C1 segment of cervical spinal cord (tissue), 14 donors: ENCODE measurements around the gene ESYT3.

ENCODE experiments used
- DNase-seq, 14 donors: peaks; one replicate each; lab custom pipeline; 2025; lab: John Stamatoyannopoulos, UW

Gene ESYT3, protein sequence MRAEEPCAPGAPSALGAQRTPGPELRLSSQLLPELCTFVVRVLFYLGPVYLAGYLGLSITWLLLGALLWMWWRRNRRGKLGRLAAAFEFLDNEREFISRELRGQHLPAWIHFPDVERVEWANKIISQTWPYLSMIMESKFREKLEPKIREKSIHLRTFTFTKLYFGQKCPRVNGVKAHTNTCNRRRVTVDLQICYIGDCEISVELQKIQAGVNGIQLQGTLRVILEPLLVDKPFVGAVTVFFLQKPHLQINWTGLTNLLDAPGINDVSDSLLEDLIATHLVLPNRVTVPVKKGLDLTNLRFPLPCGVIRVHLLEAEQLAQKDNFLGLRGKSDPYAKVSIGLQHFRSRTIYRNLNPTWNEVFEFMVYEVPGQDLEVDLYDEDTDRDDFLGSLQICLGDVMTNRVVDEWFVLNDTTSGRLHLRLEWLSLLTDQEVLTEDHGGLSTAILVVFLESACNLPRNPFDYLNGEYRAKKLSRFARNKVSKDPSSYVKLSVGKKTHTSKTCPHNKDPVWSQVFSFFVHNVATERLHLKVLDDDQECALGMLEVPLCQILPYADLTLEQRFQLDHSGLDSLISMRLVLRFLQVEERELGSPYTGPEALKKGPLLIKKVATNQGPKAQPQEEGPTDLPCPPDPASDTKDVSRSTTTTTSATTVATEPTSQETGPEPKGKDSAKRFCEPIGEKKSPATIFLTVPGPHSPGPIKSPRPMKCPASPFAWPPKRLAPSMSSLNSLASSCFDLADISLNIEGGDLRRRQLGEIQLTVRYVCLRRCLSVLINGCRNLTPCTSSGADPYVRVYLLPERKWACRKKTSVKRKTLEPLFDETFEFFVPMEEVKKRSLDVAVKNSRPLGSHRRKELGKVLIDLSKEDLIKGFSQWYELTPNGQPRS

DNA sequence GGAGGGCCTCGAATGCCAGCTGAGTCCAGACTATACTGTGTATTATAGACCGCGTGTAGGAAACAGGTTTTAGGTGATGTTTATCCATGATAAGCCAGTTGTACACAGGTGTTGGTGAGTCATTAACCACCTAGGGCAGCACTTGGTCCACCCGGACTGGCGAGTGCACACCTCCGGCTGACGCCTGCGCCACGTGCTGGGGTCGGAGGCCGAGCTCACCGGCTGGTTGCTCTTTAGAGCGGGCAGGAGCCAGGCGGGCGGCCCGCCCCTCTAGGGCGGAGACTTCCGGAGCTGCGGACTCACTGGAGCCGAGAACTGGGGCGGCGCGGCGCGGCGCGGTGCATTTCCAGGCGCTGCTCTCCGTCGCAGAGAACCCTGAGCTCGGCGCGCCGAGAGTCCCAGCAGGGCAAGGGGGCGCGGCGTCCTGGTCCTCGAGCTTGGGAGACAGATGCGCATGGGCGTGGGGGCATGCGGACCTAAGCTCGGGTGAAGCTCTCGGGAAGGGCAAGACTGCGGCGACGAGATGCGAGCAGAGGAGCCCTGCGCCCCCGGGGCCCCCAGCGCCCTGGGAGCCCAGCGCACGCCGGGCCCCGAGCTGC is at the start of gene ESYT3:
TSS of gene ESYT3 (plus strand) at position 341 of the 599 bp plus-strand sequence. CDS start at position 524, 183 bp downstream.
- peak in 3 of 14 donors; percentile 21 to 49 (median 34) for DNase-seq

DNA sequence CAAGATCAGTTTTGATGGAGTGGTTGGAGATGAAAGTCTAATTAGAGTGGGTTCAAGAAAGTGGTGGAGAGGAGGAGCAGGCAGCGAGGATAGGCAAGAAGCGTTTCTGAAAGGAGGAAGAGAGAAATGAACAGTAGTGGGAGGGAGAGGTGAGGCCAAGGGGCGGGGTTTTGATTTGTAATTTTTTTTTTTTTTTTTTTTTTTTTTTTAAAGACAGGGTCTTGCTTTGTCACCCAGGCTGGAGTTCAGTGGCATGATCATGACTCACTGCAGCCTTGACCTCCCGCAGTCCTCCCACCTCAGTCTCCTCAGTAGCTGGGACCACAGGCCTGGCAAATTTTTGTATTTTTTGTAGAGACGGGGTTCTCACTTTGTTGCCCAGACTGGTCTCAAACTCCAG is 49.4 kb upstream of the ESYT3 start:
- no peak for DNase-seq

DNA sequence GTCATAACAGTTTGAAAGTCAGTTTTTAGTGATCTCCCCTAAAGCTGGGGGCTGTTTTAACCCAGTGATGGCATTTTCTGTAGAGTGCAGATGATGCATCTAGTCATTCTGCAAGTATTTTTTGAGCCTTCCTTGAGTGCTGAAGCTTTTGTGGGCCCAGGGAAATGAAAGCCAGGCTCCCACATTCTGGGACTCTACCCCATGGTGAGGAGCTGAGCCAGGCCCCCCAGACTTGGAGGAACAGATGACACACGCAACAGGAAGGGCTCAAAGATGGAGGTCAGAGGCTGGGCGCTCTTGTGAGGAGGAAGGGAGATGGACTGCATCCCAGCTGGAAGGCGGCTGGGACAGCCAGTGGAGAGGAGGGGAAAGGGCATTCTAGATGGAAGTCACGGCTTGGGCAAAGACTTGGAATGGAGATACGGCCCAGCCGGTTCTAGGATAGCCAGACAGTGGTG is 45.2 kb upstream of the ESYT3 start:
- DNase-seq = peak in 1 of 14 donors; percentile 25

DNA sequence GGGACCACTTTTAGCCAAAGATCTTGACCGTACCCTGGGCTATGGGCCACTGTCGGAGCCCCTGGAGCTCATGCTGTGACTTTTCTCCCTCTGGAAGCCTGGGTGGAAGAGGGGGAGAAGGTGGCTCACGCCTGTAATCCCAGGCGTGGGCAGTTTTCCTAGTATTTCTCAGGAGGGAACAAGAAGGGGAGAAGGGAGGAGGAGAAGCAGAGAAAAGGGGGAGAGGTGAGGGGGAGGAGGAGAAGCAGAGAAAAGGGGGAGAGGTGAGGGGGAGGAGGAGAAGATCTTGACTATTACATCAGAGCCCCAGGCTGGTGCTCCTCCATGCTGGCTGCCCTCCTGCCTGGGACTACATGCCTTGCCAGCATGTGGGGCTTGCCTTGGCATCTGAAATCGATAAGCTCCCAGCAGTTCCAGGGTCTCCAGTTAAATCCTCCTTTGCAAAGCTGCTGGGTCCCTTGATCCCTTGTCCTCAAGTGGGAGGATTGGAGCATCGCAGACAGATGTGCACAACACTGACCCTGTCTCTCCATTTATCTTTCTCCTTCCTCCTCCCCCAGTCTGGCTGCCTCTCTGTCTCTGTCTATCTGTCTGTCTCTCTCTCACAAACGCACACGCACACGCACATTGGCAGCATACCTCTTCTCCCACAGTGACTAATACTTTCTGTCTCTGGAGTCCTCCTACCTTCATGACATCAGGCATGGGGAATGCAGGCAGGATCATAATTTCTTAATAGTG is 44.4 kb upstream of the ESYT3 start:
- DNase-seq = peak in 1 of 14 donors; percentile 20

DNA sequence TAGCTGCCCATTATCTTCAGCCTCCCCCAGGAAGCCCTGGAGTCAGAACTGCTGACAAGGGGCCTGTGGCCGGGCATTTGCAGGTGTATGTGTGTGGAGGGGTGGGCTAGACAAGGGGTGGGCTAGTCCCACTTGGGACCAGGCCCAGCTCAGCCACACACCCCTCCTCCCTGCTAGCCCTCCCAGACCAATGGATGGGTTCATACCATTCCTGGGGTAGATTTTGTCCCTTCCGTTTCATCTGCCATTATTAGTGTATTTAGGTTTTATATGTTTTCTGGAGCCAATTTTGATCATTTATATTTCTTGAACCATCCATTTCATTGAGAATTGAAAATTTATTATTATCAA is 43.9 kb upstream of the ESYT3 start:
- DNase-seq = no peak

DNA sequence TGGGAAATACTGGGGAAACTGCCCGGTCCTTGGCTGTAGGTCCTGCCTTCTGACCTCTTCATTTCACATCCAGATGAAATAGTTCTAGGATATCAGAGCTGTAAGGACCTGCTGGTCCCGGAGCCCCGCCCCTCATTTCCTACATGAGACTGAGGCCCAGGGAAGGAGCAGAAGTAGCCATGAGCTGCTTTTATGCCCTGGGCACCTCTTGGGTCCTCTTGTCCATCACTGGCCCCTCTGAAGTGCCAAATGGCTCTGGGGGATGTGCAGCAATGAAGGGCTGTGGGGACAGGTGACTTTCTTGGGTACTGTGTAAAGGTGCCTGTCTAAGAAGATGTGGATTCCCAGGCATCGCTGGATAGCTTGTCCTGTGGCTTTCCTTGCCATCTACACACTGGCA is 40.3 kb upstream of the ESYT3 start:
- DNase-seq = no peak

DNA sequence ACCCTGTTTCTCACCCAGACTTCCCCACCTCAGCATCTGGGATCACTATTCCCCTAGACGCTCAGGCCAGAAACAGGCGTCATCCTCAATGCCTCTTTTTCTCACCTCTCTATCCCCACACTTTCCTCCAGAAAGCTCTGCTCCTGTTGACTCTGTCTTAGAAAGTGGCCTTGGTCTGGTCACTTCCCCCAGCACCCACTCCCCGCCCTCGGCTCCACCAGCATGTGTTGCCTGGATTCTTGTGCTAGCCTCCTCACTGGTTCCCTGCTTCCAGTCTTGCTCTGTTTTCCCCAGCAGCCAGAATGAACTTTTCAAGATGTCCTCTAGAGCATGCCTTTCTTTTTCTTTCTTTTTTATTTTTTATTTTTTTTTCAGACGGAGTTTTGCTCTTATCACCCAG is 39.7 kb upstream of the ESYT3 start:
- DNase-seq = no peak

DNA sequence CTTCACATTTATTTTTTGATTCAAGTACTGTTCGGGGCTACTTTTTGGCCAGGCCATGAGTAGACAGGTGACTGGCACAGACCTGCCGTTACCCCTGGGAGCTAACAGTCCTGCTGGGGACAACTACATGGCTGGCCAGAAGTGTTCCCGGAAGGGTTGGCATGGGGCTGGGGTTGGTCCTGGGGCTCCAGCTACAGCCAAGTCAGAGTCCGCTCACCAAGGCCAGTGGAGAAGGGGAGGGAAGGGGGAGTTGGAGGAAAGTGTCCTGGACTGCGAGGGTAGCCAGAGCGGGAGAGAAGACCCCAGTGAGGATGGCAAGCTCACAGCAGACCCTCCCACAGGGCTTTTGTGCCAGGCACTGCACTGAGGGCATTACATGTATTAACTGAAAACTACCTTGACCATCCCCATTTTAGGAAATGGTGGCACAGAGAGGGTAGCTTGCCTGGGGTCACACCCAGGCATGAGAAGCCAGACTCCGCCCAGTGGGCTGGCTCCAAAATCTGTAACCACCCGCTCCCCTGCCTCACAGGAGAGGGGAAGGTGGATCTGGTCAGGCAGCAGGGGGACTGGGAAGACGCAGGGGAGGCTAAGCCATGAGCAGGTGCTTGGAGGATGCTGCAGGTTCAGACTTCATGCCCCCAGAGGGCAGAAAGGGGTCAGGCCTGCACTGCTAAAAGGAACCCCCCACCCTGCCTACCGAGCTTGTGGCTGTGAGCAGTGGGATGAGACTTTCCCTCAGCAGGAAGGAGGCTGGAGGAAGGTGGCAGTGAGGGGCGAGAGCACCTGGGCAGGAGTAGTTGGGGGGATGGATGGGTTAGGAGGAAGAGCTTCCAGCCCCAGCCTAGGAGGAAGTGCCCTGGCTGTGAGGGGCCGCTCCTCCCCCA is 38.3 kb upstream of the ESYT3 start:
- peak in 2 of 14 donors; percentile 19 to 61 for DNase-seq

DNA sequence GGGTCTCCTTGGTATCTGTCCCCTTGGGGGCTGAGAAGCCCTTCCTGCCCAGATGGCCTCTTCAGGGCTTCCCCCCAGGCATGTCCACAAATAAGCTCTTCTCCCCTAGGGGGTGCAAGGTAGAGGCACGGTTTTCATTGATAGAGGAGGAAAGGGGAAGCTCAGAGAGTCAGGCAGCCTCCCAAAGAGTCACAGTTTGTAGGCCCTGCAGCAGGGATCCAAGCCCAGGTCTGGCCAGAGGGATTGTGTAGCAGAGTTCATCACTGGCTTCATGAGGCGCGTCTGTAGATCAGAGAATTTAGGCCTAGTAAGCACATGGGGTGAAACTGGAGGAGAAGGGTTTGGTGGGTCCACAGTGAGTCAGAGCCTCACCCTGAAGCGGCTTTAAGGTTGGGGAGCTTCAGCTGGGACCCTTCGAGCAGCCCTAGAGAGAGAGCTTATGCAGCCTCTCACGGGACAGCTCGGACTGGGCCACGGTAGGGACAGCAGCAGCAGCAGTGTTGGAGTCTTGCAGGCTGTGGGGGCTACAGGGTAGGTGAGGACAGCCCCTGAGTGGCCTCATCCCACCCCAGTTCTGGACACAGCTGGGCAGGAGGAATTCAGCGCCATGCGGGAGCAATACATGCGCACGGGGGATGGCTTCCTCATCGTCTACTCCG is 37.5 kb upstream of the ESYT3 start:
- DNase-seq = no peak

DNA sequence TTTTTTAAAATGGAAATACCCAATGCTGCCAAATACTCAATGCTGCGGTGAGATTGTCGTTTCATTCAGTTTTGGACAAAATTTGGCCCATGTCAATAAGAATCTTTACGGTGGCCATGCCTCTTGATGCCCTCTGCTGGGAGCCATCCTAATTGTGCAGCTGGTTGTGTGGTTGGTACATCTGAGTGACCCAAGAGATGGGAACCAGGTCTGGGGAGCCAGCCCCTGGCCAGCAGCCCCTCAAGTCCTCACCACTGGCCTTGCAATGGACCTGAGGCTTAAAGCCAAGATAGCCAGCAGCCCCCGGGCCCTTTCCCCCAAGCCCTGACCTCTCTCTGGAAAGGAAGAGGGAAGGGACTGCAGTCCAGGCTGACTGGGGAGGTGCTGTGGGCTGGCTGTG is 36.4 kb upstream of the ESYT3 start:
- peak in 1 of 14 donors; percentile 20 for DNase-seq

DNA sequence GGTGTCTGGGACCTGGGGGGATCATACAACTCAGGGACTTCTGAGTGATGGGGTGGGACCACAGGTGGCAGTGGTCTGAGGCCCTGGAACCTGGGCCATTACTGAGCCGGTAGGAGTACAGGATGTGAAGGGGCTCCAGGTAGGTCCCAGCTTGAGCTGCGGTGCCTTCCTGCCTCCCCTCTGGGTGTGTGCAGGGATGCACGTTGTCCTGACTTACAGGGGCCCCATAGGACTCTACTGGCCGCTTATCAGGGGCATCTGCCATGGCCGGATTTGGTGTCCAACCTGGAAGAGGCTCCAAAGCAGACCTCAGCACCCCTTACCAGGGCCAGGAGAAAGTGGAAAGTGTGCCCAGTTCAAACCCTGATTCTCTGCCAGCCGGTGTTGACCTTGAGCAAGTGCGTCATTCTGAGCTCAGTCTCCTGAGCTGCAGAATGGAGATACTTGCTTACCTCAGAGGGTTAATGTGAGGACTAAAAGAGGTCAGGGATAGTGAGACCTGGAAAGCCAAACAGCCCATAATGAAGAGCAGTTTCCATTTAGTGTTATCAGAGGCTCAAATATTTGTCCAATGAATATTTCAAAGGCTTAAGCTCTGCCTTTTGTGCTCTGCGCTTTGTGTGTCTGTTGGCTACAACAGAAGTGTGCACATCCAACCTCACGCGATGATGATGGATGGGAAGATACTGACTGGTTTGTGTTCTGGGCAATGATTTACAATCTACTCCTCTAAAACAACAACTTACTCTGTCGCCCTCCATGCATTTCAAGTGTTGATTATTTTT is 35.4 kb upstream of the ESYT3 start:
- no peak for DNase-seq

DNA sequence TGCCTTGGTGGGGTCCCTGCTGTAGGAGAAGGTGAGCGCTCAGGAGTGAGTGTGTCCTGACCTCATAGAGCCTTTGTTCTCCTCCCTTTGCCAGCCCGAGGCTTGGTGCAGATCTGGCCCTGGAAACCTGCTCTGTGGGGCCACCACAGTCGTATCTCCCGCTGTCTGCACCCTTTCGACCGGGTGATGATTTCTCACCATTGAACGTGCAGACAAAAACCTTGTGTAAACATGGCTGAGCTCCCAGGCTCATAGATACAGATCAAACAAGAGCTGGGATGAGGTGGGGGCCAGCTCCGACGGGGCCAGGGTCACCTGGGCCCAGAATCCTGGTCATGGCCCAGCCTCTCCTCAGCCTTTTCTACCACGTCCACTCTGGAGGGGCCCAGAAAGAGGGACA is 34.6 kb upstream of the ESYT3 start:
- no peak for DNase-seq

DNA sequence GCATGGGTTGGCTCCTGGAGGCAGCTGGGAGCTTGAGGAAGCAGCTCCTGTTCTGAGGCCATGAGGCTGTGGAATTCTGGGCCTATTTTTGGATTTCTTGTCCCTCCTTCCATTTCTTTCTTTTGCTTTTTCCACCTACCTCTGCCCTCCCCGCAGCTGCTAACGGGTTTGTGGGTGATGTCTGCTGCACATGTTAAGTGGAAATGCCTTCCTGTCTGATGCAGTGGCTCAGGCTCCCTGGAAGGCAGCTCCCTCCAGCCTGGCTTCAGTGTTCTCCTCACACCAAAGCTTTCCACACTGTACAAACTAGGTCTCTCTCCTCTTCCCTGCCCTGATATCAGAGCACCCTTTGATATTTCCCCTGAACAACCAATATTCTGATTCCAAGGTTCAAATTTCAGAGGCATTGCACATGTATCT is 33.8 kb upstream of the ESYT3 start:
- DNase-seq = no peak

DNA sequence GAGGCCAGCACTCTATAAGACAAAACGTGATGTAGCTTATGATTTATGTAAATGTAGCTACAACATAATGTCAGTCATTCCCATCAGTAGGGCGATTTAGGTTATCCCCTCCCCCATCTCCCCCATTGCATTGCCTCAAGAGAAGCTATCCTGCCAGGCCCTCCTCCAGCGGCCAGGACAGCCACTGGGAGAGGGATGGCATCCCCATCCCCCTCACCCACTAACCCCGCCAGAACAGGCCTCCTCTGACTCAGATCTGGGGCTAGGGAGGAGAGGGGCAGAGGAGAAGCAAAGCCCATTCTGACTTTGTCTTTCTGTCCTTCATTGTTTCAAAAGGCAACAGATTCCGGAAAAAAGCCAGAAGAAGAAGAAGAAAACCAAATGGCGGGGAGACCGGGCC is 32.6 kb upstream of the ESYT3 start:
- DNase-seq = peak in 1 of 14 donors; percentile 56

DNA sequence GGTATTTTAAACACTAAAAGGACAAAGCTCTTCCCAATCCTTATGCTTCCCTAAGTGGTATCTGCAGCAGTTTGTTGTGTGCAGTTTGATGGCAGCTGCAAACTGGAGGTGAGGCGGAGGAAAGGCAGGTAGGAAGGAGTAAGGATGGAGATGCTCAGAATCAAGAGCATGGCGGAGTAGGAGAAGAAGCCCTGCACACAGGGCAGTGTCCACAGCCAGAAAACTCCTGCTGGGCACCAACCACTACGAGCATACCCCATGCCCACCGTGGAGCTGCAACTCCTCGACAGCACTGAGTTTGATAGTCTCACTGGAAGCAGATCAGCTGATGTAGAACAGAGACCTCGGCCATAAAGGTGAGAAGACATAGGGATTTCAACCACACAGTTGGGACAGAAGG is 30.3 kb upstream of the ESYT3 start:
- DNase-seq = no peak

DNA sequence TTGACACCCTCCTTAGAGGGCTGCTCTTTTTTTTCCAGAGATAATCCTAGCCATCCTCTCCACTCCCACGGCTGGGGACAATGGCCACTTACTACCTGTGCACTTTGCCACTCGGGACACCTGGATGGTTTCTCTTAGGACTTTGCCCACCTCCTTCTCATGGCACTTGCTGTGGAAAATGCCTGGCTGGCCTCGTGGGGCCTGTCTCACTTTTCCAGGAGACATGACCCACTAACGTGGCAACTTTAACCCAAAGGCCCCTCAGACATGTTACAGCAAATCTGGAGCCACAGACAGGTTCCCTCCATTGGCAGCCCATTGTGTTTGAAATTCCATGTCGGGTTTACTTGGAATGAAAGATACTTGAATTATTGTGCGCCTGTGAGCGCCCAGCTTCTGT is 29.4 kb upstream of the ESYT3 start:
- DNase-seq = no peak

DNA sequence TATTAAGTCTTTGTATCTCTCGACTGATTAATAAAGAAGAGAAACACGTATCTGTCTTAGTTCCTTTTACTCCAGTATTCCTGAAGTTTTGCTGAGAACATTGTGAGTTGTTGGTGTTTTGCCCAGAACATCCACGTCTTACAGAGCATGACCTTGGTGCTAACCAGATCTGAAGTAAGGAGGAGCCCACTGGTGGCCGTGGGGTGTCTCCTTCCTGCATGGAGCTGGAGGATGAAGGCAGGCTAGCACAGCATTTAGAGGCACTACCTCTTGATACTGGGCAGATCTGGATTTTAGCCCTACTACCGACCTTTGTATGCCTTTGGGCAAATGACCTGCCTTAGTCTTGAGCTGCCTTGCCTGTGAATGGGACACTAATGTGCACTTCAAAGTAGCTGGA is 28.9 kb upstream of the ESYT3 start:
- no peak for DNase-seq

DNA sequence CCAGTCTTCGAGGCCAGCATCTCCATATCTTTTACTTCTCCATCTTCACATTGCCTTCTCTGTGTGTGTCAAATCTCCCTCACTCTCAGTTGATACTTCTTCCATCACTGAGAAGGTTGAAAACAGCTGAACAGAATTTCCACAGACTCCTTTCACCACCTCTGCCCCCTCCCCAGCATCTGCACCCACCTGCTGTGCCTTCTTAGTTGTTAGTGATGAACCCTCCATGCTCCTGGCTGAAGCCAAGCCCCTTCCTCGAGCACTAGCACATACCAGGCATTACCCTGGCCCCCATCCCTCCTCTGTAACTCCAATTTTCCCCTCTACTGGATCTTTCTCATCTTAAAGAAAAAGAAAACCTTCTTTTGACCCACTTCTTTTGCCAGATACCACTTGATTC is 27.8 kb upstream of the ESYT3 start:
- DNase-seq = no peak

DNA sequence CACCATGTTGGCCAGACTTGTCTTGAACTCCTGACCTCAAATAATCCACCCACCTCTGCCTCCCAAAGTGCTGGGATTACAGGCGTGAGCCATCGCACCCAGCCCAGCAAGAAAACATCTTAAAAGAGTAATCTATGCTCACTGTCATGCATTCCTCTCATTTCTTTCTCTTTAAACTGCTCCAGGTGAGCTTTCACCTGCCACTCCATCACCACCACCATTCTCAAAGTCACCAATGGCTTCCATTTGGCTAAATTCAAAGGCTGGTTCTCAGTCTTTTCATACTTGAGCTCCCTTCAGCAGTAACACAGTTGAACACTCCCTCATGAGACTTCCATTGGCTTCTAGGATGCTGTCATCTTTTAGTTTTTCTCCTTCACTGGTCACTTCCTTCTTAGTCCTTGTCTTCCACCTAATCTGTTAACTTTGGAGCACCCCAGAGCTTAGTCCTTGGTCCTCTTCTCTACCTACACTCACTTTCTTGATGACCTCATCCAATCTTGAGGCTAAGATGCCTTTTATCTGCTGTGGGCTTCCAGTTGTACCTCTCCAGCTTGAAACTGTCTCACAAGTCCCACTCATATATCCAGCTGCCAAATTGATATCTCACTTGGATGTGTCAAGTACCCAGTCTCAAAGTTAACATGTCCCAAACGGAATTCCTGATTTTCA is 27.0 kb upstream of the ESYT3 start:
- no peak for DNase-seq
